PC-3 (cell line): ENCODE results near the gene CNIH4. TPM values are rescaled to one million over a fixed set of nuclear protein-coding genes. Genes with fewer than 3 reads are reported as not detected.

ENCODE experiments used
- ATAC-seq: fragments of 200-7000 bp; cut with Tn5 transposase; 2 replicates; pipeline ENCODE4 v1.9.1; 2020; ENCODE audit warnings: mild to moderate bottlenecking, moderate library complexity
- BruUV-seq: library from RNA; stranded (reverse); fragments of 400-500 nt; replicated peaks from 2 replicates; lab custom pipeline; 2021; lab: Mats Ljungman, UMichigan
- CTCF ChIA-PET: fragments of 300-600 bp; sonication (Branson Sonifier 250); formaldehyde crosslinking; loops from one replicate; lab custom pipeline; 2022; ENCODE audit warnings: antibody characterized with exemption; lab: Charles Lee
- POLR2A ChIA-PET: fragments of 300-600 bp; sonication (Branson Sonifier 250); formaldehyde crosslinking; loops from one replicate; lab custom pipeline; 2022; ENCODE audit warnings: antibody characterized with exemption; ENCODE audit not compliant: unreplicated experiment; lab: Charles Lee
- DNase-seq: peaks from one replicate; pipeline ENCODE4 v3.0.0-alpha.2; 2015
- H2AFZ ChIP-seq: fragments of 300-600 bp; sonication (generic); 2 replicates; pipeline ENCODE4 v1.6.0; 2016; ENCODE audit warnings: antibody characterized with exemption, low read length
- H3F3A ChIP-seq: fragments of 300-600 bp; sonication (generic); one replicate; pipeline ENCODE4 v1.6.0; 2017; ENCODE audit warnings: antibody characterized with exemption, low read length, control low read depth, mild to moderate bottlenecking; ENCODE audit not compliant: unreplicated experiment
- H3K27ac ChIP-seq: fragments of 300-600 bp; sonication (generic); 2 replicates; pipeline ENCODE4 v1.5.1; 2016; ENCODE audit warnings: mild to moderate bottlenecking, low read length
- H3K27me3 ChIP-seq: fragments of 300-600 bp; sonication (generic); 2 replicates; pipeline ENCODE4 v1.6.1; 2016; ENCODE audit warnings: low read length, mixed read lengths
- H3K36me3 ChIP-seq: fragments of 300-600 bp; sonication (generic); 2 replicates; pipeline ENCODE4 v1.6.1; 2016; ENCODE audit warnings: low read depth, mixed run types, low read length, mixed read lengths
- H3K4me1 ChIP-seq: fragments of 300-600 bp; sonication (generic); 2 replicates; pipeline ENCODE4 v1.5.1; 2016; ENCODE audit warnings: low read length; ENCODE audit not compliant: insufficient read depth
- H3K4me2 ChIP-seq: fragments of 300-600 bp; sonication (generic); 2 replicates; pipeline ENCODE4 v1.6.0; 2016; ENCODE audit warnings: low read length
- H3K4me3 ChIP-seq: fragments of 300-600 bp; sonication (generic); 2 replicates; pipeline ENCODE4 v1.5.1; 2016; ENCODE audit warnings: mild to moderate bottlenecking, low read length, mixed read lengths
- H3K79me2 ChIP-seq: fragments of 300-600 bp; sonication (generic); 2 replicates; pipeline ENCODE4 v1.6.1; 2017; ENCODE audit warnings: low read length, mixed read lengths
- H3K9ac ChIP-seq: fragments of 300-600 bp; sonication (generic); 2 replicates; pipeline ENCODE4 v1.6.0; 2016; ENCODE audit warnings: mild to moderate bottlenecking, low read length
- H3K9me2 ChIP-seq: fragments of 300-600 bp; sonication (generic); replicated peaks from 2 replicates; pipeline ENCODE4 v1.6.1; 2016; ENCODE audit warnings: mixed run types, low read length, mixed read lengths
- H3K9me3 ChIP-seq: fragments of 300-600 bp; sonication (generic); 2 replicates; pipeline ENCODE4 v1.6.1; 2016; ENCODE audit warnings: low read length, mixed read lengths
- H4K20me1 ChIP-seq: fragments of 300-600 bp; sonication (generic); 2 replicates; pipeline ENCODE4 v1.6.1; 2016; ENCODE audit warnings: low read length, mixed read lengths
- EZH2 ChIP-seq: fragments of 300-600 bp; sonication (generic); IDR thresholded peaks from one replicate; pipeline ENCODE4 v1.6.1; 2017; ENCODE audit warnings: antibody characterized with exemption, mild to moderate bottlenecking, low read length; ENCODE audit not compliant: unreplicated experiment
- EZH2phosphoT487 ChIP-seq: fragments of 300-600 bp; sonication (generic); IDR thresholded peaks from 2 replicates; pipeline ENCODE4 v1.6.1; 2018; ENCODE audit warnings: mild to moderate bottlenecking, antibody characterized with exemption, low read length, borderline replicate concordance
- intact Hi-C: fragments of 100-400 bp; cut with micrococcal nuclease; formaldehyde crosslinking; loops from 2 replicates; pipeline ENCODE4 v1.9.0; 2023
- total RNA-seq: library from RNA; depleted of rRNA; stranded (reverse); fragments of >200 nt; gene quantifications from 2 replicates; pipeline ENCODE4 v1.2.3, GENCODE V29; 2014
- TF ChIP-seq, protein P1 (sequence below): fragments of 300-600 bp; sonication (generic); conservative IDR thresholded peaks from 2 replicates; pipeline ENCODE4 v1.5.1; 2017; ENCODE audit warnings: antibody characterized with exemption, low read depth, mild to moderate bottlenecking, low read length

CNIH4 gene
- total RNA-seq, 1 experiment from 2014 or later = 89.9 TPM

- POLR2A ChIA-PET = interaction anchor here (0.7 kb wide), 1 partner anchor 75 kb away, joined by 3 read pairs; no protein-coding TSS in a partner anchor
These were observed 25.3 kb downstream of the CNIH4 start for GRCh38 chr1:224381880-224382548.

DNA sequence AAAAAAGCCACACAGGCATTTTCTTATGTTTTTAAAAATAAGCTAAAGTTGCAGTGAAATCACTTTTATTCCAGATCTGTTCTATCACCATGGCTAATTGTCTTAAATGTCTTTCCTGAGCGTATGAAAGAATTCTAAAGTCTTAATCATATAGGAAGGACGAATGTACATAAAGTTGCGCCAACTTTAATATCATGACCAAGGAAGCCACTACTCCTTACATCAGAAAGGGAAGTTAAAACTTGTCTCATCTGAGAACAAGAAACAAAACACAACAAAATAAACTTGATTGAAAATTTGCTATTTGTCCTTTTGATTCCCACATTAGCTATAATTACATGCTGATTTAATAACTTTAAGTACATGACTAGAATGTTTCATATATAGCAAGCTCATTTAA lies 26.5 kb downstream of the CNIH4 start:
- ATAC-seq (no peak), DNase-seq (no peak)
- Histone ChIP-seq H4K20me1 (no peaks in the 10 kb centered on the region), H3K9ac (no peak overlapping the region), H3K27me3 (no peaks in the 10 kb centered on the region), H3K9me3 (no peaks in the 10 kb centered on the region), H3K36me3 (peaks cover 33% of the 10 kb centered on the region; the same call in 1 of the 2 replicates), H3K4me1 (no peaks in the 10 kb centered on the region), H3K9me2 (no peaks in the 10 kb centered on the region), H3K4me2 (no peak overlapping the region), H3K4me3 (no peak overlapping the region), H3K27ac (no peak overlapping the region), H3K79me2 (no peaks in the 10 kb centered on the region), H3F3A (no peaks in the 10 kb centered on the region), H2AFZ (no peak overlapping the region)
- TF ChIP-seq EZH2 (no peak), EZH2phosphoT487 (no peak)
- TF ChIP-seq, protein P1, sequence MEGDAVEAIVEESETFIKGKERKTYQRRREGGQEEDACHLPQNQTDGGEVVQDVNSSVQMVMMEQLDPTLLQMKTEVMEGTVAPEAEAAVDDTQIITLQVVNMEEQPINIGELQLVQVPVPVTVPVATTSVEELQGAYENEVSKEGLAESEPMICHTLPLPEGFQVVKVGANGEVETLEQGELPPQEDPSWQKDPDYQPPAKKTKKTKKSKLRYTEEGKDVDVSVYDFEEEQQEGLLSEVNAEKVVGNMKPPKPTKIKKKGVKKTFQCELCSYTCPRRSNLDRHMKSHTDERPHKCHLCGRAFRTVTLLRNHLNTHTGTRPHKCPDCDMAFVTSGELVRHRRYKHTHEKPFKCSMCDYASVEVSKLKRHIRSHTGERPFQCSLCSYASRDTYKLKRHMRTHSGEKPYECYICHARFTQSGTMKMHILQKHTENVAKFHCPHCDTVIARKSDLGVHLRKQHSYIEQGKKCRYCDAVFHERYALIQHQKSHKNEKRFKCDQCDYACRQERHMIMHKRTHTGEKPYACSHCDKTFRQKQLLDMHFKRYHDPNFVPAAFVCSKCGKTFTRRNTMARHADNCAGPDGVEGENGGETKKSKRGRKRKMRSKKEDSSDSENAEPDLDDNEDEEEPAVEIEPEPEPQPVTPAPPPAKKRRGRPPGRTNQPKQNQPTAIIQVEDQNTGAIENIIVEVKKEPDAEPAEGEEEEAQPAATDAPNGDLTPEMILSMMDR = no peak
- CTCF ChIA-PET = interaction anchor here (0.7 kb wide), 1 partner anchor 71 kb away, joined by 4 read pairs; no protein-coding TSS in a partner anchor
- intact Hi-C loops = loop anchor here (5.0 kb wide), 1 partner anchor 74 kb away; no protein-coding TSS in a partner anchor
- POLR2A ChIA-PET = no interaction called here
- no TSS peak for BruUV-seq

More at GRCh38 chr1:224381880-224382548, 25.3 kb downstream of the CNIH4 start:
- DNase-seq = no peak
- H3K4me2 ChIP-seq = no peak overlapping the region
- no peaks in the 10 kb centered on the region for H3K9me3 ChIP-seq
- no peak overlapping the region for H3K4me3 ChIP-seq
- H3K9me2 ChIP-seq = no peaks in the 10 kb centered on the region
- H3K36me3 ChIP-seq = peaks cover 25% of the 10 kb centered on the region; the same call in 1 of the 2 replicates
- no peaks in the 10 kb centered on the region for H4K20me1 ChIP-seq
- intact Hi-C loops = loop anchor here (5.0 kb wide), 1 partner anchor 75 kb away; no protein-coding TSS in a partner anchor
- H3K4me1 ChIP-seq = peaks cover 12% of the 10 kb centered on the region
- no peak overlapping the region for H3K9ac ChIP-seq
- no peak overlapping the region for H3K27ac ChIP-seq
- TF ChIP-seq EZH2 (no peak), EZH2phosphoT487 (no peak)
- TF ChIP-seq, protein P1 = no peak
- H2AFZ ChIP-seq = no peak overlapping the region
- no TSS peak for BruUV-seq
- no peaks in the 10 kb centered on the region for H3K27me3 ChIP-seq
- ATAC-seq = no peak
- CTCF ChIA-PET = no interaction called here
- H3K79me2 ChIP-seq = no peaks in the 10 kb centered on the region
- H3F3A ChIP-seq = no peaks in the 10 kb centered on the region
